Nephron progenitor cell (in vitro differentiated cells): ENCODE measurements around the gene RBBP9.

Experiments
- DNase-seq: peaks from one replicate; pipeline ENCODE4 v3.0.0; 2021
- H3K27ac Mint-ChIP-seq: 2 replicates; pipeline ENCODE4 v1.8.0; 2021; ENCODE audit warnings: mild to moderate bottlenecking, moderate library complexity, mixed read lengths
- H3K27me3 Mint-ChIP-seq: 2 replicates; pipeline ENCODE4 v1.8.0; 2021; ENCODE audit warnings: mild to moderate bottlenecking, low read depth, mixed read lengths; ENCODE audit not compliant: poor library complexity
- H3K36me3 Mint-ChIP-seq: 2 replicates; pipeline ENCODE4 v1.8.0; 2021; ENCODE audit warnings: low read depth, mixed read lengths
- H3K4me1 Mint-ChIP-seq: 2 replicates; pipeline ENCODE4 v1.8.0; 2021; ENCODE audit warnings: mixed read lengths
- H3K4me3 Mint-ChIP-seq: 2 replicates; pipeline ENCODE4 v1.8.0; 2021; ENCODE audit warnings: mild to moderate bottlenecking, moderate library complexity, mixed read lengths
- H3K9me3 Mint-ChIP-seq: 2 replicates; pipeline ENCODE4 v1.8.0; 2021; ENCODE audit warnings: mild to moderate bottlenecking, moderate library complexity, mixed read lengths
- TF ChIP-seq, protein P1 (sequence below): fragments of 200-600 bp; sonication (generic); IDR thresholded peaks from 2 replicates; pipeline ENCODE4 v1.5.0; 2021; ENCODE audit warnings: antibody characterized with exemption

RBBP9 gene

DNA sequence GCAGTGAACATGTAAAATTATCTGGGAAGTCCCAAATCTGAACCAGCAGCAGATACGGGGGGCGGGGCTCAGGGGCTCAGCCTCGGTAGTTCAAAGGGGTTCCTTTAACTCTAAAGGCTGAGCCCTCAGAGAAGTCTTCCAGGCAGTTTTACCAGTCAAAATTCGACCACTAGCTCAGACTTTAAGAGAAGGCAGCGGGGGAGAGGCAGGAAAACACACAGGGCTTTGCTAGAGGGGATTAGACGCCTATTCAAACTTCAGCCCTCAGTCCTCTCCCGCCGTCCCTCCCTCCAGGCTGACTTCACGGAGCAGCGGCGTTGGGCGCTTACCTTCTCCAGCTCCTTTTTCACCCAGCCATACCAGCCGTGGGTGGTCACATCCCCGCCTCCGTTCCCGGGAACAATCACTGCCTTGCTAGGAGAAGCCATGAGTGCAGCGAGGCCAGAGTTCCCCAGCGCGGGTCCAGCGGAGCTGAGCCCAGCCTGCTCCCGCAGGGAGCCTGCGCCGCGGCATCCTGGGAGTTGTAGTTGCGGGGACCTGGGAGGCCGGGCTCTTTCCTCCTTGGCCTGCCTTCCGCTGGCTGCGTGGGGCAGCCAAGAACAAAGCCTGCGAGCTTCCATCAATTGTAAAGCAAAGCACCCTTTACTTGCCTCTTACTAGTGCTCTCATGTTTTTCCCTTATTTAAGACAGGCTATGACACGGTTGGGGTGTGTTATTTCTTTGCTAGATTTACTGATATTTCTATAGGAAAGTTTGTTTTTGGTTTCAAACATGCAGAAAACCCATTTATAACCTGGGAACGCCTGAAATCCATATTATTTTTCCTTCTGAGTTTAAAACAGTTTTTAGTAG lies at the start of gene RBBP9:
RBBP9 (minus strand) TSS at position 486 of the 853 bp plus-strand sequence; CDS start at position 428, 58 bp downstream.
- TF ChIP-seq, protein P1, sequence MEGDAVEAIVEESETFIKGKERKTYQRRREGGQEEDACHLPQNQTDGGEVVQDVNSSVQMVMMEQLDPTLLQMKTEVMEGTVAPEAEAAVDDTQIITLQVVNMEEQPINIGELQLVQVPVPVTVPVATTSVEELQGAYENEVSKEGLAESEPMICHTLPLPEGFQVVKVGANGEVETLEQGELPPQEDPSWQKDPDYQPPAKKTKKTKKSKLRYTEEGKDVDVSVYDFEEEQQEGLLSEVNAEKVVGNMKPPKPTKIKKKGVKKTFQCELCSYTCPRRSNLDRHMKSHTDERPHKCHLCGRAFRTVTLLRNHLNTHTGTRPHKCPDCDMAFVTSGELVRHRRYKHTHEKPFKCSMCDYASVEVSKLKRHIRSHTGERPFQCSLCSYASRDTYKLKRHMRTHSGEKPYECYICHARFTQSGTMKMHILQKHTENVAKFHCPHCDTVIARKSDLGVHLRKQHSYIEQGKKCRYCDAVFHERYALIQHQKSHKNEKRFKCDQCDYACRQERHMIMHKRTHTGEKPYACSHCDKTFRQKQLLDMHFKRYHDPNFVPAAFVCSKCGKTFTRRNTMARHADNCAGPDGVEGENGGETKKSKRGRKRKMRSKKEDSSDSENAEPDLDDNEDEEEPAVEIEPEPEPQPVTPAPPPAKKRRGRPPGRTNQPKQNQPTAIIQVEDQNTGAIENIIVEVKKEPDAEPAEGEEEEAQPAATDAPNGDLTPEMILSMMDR, result no peak
- peak within 1 kb of the TSS; percentile 93 for H3K27ac Mint-ChIP-seq
- H3K27me3 Mint-ChIP-seq, result peaks cover 4% of the 10 kb centered on the region
- DNase-seq, result peak; percentile 85
- peak within 1 kb of the TSS; percentile 97 for H3K4me3 Mint-ChIP-seq
- H3K4me1 Mint-ChIP-seq, result peaks cover 18% of the 10 kb centered on the region
- H3K9me3 Mint-ChIP-seq, result peaks cover 4% of the 10 kb centered on the region
- H3K36me3 Mint-ChIP-seq, result peaks cover 15% of the 10 kb centered on the region

DNA sequence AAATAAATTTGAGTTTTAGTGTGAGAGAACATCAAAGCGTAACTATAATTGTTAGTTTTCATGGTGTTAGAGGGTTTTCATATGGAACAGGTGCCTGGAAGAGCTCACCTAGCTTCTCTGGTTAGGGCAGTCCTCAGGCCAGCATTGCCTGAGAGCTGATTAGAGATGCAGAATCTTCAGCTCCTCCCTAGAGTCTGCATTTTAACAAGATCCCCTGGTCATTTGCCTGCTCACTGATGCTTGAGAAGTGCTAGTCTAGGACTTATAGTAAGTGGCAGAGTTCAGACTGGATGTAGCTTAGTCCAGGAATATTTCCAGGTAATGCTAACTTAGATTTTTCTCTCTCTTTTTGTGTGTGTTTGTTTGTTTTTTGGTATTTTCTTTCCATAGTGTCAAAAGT lies 48.5 kb upstream of the RBBP9 start:
- TF ChIP-seq, protein P1, result no peak
- Mint-ChIP-seq H3K4me3 (no peak overlapping the region), H3K9me3 (no peaks in the 10 kb centered on the region), H3K27me3 (no peaks in the 10 kb centered on the region), H3K27ac (no peak overlapping the region), H3K4me1 (no peaks in the 10 kb centered on the region), H3K36me3 (peaks cover 54% of the 10 kb centered on the region)
- DNase-seq, result no peak

GRCh38 chr20:18543932-18544331 lies 46.9 kb upstream of the RBBP9 start:
- TF ChIP-seq, protein P1, result no peak
- H3K27ac Mint-ChIP-seq, result peak overlapping the region; percentile 12
- peaks cover 6% of the 10 kb centered on the region for H3K9me3 Mint-ChIP-seq
- H3K27me3 Mint-ChIP-seq, result no peaks in the 10 kb centered on the region
- DNase-seq, result no peak
- no peaks in the 10 kb centered on the region for H3K4me1 Mint-ChIP-seq
- no peak overlapping the region for H3K4me3 Mint-ChIP-seq
- H3K36me3 Mint-ChIP-seq, result peaks cover 60% of the 10 kb centered on the region

- no peak for DNase-seq
- H3K27me3 Mint-ChIP-seq, result no peaks in the 10 kb centered on the region
- TF ChIP-seq, protein P1, result no peak
- no peaks in the 10 kb centered on the region for H3K4me1 Mint-ChIP-seq
- peaks cover 62% of the 10 kb centered on the region for H3K36me3 Mint-ChIP-seq
- H3K9me3 Mint-ChIP-seq, result peaks cover 6% of the 10 kb centered on the region
- no peak overlapping the region for H3K4me3 Mint-ChIP-seq
- peak overlapping the region; percentile 75 for H3K27ac Mint-ChIP-seq
Observed at GRCh38 chr20:18543216-18543615, 46.2 kb upstream of the RBBP9 start.

GRCh38 chr20:18541741-18542140 lies 44.7 kb upstream of the RBBP9 start:
- Mint-ChIP-seq H3K27me3 (no peaks in the 10 kb centered on the region), H3K36me3 (peaks cover 73% of the 10 kb centered on the region), H3K27ac (no peak overlapping the region), H3K4me1 (no peaks in the 10 kb centered on the region), H3K4me3 (no peak overlapping the region), H3K9me3 (peaks cover 6% of the 10 kb centered on the region)
- TF ChIP-seq, protein P1, result no peak
- DNase-seq, result no peak

- TF ChIP-seq, protein P1, result no peak
- Mint-ChIP-seq H3K9me3 (peaks cover 6% of the 10 kb centered on the region), H3K27me3 (no peaks in the 10 kb centered on the region), H3K4me1 (no peaks in the 10 kb centered on the region), H3K4me3 (no peak overlapping the region), H3K36me3 (peaks cover 81% of the 10 kb centered on the region), H3K27ac (no peak overlapping the region)
- DNase-seq, result no peak
Observed at GRCh38 chr20:18537651-18538050, 40.6 kb upstream of the RBBP9 start.
